ENCODE results near the gene PAM16.

The PAM16 gene

DNA sequence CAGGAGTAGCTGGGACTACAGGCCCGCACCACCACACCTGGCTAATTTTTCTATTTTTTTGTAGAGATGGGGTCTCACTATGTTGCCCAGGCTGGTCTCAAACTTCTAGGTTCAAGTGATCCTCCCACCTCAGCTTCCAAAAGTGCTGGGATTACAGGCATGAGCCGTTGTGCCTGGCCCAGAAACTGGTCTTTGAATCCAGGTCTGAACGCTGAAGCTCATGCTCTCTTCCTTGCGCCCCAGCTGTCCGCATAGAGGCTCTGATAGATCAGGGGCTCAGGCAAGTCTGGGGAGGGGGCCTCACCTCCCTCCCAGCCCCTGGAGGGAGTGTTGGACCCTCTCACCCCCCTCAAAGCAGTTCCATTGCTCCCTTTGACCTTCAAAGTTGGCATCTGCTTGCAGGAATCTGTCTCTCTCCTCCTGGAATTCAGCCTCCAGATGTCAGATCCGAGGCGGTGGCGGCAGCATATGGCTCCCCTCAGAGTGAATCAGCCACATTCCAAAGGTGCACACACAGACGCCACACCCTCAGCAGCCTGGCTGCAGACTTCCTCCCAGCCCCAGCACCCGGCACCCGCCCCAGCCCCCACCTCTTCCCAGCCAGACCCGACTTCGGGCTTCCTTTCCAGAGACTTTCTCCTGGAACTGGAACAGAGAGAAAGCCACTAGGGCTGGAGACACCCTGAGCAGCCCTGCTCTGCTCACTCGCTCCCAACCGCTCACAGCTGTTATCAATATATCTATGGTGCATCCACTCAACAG lies 52.2 kb downstream of the PAM16 start:
- DNase-seq (ENCODE audit: low read depth): peak; percentile 89

- DNase-seq (ENCODE audit: low read depth): no peak
Observed at GRCh38 chr16:4297480-4297879, 53.6 kb downstream of the PAM16 start.

- DNase-seq (ENCODE audit: low read depth): no peak
Observed at GRCh38 chr16:4295581-4295980, 55.5 kb downstream of the PAM16 start.

- peak; percentile 79 for DNase-seq (ENCODE audit: low read depth)
Observed at GRCh38 chr16:4293822-4294457, 57.2 kb downstream of the PAM16 start.

GRCh38 chr16:4293181-4293716 lies 57.9 kb downstream of the PAM16 start:
- no peak for DNase-seq (ENCODE audit: low read depth)

DNA sequence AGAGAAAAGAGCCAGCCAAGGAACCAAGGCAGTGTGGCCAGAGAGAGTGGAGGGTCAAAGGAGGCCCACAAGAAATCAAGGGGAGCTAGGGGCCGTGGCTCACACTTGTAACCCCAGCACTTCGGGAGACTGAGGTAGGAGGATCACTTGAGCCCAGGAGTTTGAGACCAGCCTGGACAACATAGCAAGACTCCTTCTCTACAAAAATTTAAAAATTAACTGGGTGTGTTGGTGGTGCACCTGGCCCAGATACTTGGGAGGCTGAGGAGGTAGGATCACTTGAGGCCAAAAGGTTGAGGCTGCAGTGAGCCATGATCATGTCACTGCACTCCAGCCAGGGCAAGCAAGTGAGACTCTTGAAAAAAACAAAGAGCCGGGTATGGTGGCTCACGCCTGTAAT lies 59.4 kb downstream of the PAM16 start:
- DNase-seq (ENCODE audit: low read depth): no peak

Data from amniotic epithelial cell (primary cell).